Panc1 (cell line): ENCODE measurements around the gene GSTK1. TPM values are rescaled to one million over a fixed set of nuclear protein-coding genes. Genes with fewer than 3 reads are reported as not detected.

ENCODE experiments used
- ATAC-seq: fragments of 200-7000 bp; cut with Tn5 transposase; 2 replicates; pipeline ENCODE4 v1.9.1; 2020; ENCODE audit warnings: mild to moderate bottlenecking, moderate library complexity
- BruUV-seq: library from RNA; stranded (reverse); fragments of 400-500 nt; replicated peaks from 2 replicates; lab custom pipeline; 2021; lab: Mats Ljungman, UMichigan
- CTCF ChIA-PET: fragments of 300-600 bp; sonication (Branson Sonifier 250); formaldehyde crosslinking; loops from one replicate; lab custom pipeline; 2022; ENCODE audit warnings: antibody characterized with exemption; lab: Charles Lee
- POLR2A ChIA-PET: fragments of 300-600 bp; sonication (Branson Sonifier 250); formaldehyde crosslinking; loops from one replicate; lab custom pipeline; 2022; ENCODE audit warnings: antibody characterized with exemption; lab: Charles Lee
- DNase-seq: peaks from one replicate; pipeline ENCODE4 v3.0.0-alpha.2; 2010; ENCODE audit warnings: low read depth, low spot score
- H3K27ac ChIP-seq: 2 replicates; pipeline ENCODE4 v1.5.1; 2011; ENCODE audit warnings: mild to moderate bottlenecking, low read length, inconsistent platforms
- H3K27me3 ChIP-seq: fragments of 200-500 bp; sonication (Bioruptor generic); 2 replicates; pipeline ENCODE4 v1.6.0; 2014; ENCODE audit warnings: low read length, inconsistent platforms; ENCODE audit not compliant: control insufficient read depth, insufficient read depth
- H3K36me3 ChIP-seq: fragments of 200-500 bp; sonication (Bioruptor generic); 2 replicates; pipeline ENCODE4 v1.5.1; 2014; ENCODE audit warnings: inconsistent platforms, mild to moderate bottlenecking, low read length, moderate library complexity; ENCODE audit not compliant: control insufficient read depth, insufficient read depth
- H3K4me1 ChIP-seq: 2 replicates; pipeline ENCODE4 v1.5.1; 2011; ENCODE audit warnings: inconsistent platforms, mild to moderate bottlenecking, low read length, moderate library complexity; ENCODE audit not compliant: control insufficient read depth, insufficient read depth
- H3K4me3 ChIP-seq, 2 experiments: 2 replicates each; pipeline ENCODE4 v1.5.1; 2011 to 2012; ENCODE audit warnings: low read depth in 2 of 2, low read length in 2 of 2, mild to moderate bottlenecking in 2 of 2, inconsistent platforms in 1 of 2, moderate library complexity in 1 of 2
- H3K9me3 ChIP-seq: fragments of 200-500 bp; sonication (Bioruptor generic); 2 replicates; pipeline ENCODE4 v1.5.1; 2014; ENCODE audit warnings: low read depth, mild to moderate bottlenecking, inconsistent platforms, low read length, moderate library complexity; ENCODE audit not compliant: control insufficient read depth, insufficient read depth
- POLR2AphosphoS5 ChIP-seq: IDR thresholded peaks from 2 replicates; pipeline ENCODE4 v1.6.1; 2012; ENCODE audit warnings: mild to moderate bottlenecking, low read depth, low read length, moderate library complexity
- SIN3A ChIP-seq: IDR thresholded peaks from 2 replicates; pipeline ENCODE4 v1.6.1; 2012; ENCODE audit warnings: low read depth, mild to moderate bottlenecking, low read length, moderate library complexity, borderline replicate concordance; ENCODE audit not compliant: insufficient read depth
- TCF7L2 ChIP-seq: IDR thresholded peaks from 2 replicates; pipeline ENCODE4 v1.6.1; 2011; ENCODE audit warnings: mild to moderate bottlenecking, low read depth, low read length, inconsistent platforms
- in situ Hi-C: cut with HindIII; loops from 2 replicates; pipeline ENCODE4 v1.10.0; 2016; ENCODE audit warnings: low sequenced_read_pairs, low pct_unique_long_range_greater_than_20kb
- intact Hi-C: fragments of 100-400 bp; cut with micrococcal nuclease; formaldehyde crosslinking; loops from one replicate; pipeline ENCODE4 v1.10.0; 2022; ENCODE audit not compliant: unreplicated experiment
- total RNA-seq: library from RNA; stranded (reverse); gene quantifications from one replicate; pipeline ENCODE4 v1.2.1, GENCODE V29; 2021; ENCODE audit not compliant: unreplicated experiment
- TF ChIP-seq, protein P1 (sequence below), 2 experiments: IDR thresholded peaks; 2 replicates each; pipeline ENCODE4 v1.6.1; 2011 to 2012; ENCODE audit warnings: low read depth in 2 of 2, control low read depth in 1 of 2, low read length in 1 of 2, mild to moderate bottlenecking in 1 of 2, moderate library complexity in 1 of 2; ENCODE audit not compliant: insufficient read depth in 1 of 2
- TF ChIP-seq, protein P2 (sequence below): fragments of 450-650 bp; IDR thresholded peaks from 2 replicates; pipeline ENCODE4 v1.5.1; 2017; ENCODE audit warnings: mild to moderate bottlenecking

The GSTK1 gene
- total RNA-seq, 1 experiment from 2014 or later = 100 TPM

DNA sequence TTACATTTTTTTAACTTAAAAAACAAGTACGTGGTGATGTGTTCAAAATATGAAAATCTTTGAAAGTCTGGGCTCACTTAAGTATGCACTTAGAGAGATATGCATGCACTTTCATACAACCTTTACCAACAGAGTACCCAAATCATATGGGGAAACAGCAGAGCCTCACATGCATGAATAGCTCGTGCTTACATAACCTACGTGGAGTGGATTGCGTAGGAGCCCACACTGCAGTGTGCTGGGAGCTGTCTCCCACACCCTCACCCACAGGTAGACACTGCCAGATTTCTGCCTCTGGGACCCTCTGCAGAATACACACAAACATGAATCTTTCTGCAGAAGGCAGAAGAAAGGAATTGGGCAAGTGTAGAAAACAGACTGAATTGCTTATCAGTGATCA, 53.3 kb downstream of the GSTK1 start:
- Histone ChIP-seq H3K36me3 (no peaks in the 10 kb centered on the region), H3K4me3 (no peak overlapping the region), H3K9me3 (no peaks in the 10 kb centered on the region), H3K27me3 (no peaks in the 10 kb centered on the region), H3K27ac (no peak overlapping the region), H3K4me1 (no peaks in the 10 kb centered on the region)
- intact Hi-C loops (no loop called here), in situ Hi-C loops (no loop called here)
- TF ChIP-seq SIN3A = no peak
- TF ChIP-seq, protein P1, sequence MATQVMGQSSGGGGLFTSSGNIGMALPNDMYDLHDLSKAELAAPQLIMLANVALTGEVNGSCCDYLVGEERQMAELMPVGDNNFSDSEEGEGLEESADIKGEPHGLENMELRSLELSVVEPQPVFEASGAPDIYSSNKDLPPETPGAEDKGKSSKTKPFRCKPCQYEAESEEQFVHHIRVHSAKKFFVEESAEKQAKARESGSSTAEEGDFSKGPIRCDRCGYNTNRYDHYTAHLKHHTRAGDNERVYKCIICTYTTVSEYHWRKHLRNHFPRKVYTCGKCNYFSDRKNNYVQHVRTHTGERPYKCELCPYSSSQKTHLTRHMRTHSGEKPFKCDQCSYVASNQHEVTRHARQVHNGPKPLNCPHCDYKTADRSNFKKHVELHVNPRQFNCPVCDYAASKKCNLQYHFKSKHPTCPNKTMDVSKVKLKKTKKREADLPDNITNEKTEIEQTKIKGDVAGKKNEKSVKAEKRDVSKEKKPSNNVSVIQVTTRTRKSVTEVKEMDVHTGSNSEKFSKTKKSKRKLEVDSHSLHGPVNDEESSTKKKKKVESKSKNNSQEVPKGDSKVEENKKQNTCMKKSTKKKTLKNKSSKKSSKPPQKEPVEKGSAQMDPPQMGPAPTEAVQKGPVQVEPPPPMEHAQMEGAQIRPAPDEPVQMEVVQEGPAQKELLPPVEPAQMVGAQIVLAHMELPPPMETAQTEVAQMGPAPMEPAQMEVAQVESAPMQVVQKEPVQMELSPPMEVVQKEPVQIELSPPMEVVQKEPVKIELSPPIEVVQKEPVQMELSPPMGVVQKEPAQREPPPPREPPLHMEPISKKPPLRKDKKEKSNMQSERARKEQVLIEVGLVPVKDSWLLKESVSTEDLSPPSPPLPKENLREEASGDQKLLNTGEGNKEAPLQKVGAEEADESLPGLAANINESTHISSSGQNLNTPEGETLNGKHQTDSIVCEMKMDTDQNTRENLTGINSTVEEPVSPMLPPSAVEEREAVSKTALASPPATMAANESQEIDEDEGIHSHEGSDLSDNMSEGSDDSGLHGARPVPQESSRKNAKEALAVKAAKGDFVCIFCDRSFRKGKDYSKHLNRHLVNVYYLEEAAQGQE (IDR thresholded peaks at IDR 0.05; ENCODE audit: insufficient read depth in 1 of 2, low read depth in 2 of 2, low read length in 1 of 2) = no peak
- TF ChIP-seq, protein P2, sequence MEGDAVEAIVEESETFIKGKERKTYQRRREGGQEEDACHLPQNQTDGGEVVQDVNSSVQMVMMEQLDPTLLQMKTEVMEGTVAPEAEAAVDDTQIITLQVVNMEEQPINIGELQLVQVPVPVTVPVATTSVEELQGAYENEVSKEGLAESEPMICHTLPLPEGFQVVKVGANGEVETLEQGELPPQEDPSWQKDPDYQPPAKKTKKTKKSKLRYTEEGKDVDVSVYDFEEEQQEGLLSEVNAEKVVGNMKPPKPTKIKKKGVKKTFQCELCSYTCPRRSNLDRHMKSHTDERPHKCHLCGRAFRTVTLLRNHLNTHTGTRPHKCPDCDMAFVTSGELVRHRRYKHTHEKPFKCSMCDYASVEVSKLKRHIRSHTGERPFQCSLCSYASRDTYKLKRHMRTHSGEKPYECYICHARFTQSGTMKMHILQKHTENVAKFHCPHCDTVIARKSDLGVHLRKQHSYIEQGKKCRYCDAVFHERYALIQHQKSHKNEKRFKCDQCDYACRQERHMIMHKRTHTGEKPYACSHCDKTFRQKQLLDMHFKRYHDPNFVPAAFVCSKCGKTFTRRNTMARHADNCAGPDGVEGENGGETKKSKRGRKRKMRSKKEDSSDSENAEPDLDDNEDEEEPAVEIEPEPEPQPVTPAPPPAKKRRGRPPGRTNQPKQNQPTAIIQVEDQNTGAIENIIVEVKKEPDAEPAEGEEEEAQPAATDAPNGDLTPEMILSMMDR = no peak
- TF ChIP-seq POLR2AphosphoS5 = no peak
- TF ChIP-seq TCF7L2 = no peak
- ATAC-seq = no peak
- no peak for DNase-seq
- no TSS peak for BruUV-seq
- POLR2A ChIA-PET = no interaction called here
- CTCF ChIA-PET = no interaction called here

DNA sequence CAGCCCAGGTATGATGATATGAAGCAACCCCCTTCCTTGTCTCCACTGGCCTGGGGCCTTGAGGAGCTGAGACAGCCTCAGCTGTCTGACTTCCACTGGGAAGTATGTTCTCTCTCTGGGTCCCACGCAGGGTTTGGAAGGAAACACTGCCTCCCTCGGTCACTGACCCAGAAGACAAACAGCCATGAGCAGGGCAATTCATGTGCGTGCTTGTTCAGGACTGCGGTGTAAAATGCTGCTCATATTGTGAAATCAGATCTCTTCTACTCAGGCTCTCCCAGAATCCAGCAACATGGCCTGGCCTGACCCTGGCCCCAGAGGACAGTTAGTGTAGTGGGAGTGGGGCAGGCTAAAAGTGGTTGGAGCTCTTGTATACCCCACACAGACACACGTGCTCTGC, 55.4 kb downstream of the GSTK1 start:
- ChIA-PET POLR2A (no interaction called here), CTCF (no interaction called here)
- in situ Hi-C loops = no loop called here
- ATAC-seq (no peak), DNase-seq (no peak)
- Histone ChIP-seq H3K4me1 (no peaks in the 10 kb centered on the region), H3K36me3 (no peaks in the 10 kb centered on the region), H3K27me3 (no peaks in the 10 kb centered on the region), H3K9me3 (no peaks in the 10 kb centered on the region), H3K27ac (no peak overlapping the region), H3K4me3 (no peak overlapping the region)
- intact Hi-C loops = no loop called here
- BruUV-seq = no TSS peak
- TF ChIP-seq SIN3A = no peak
- TF ChIP-seq, protein P2 = no peak
- TF ChIP-seq, protein P1 (IDR thresholded peaks at IDR 0.05; ENCODE audit: insufficient read depth in 1 of 2, low read depth in 2 of 2, low read length in 1 of 2) = no peak
- no peak for TF ChIP-seq TCF7L2
- TF ChIP-seq POLR2AphosphoS5 = no peak

Other genes starting within 250 kb of the GSTK1 start
- gene OR9A2, start 236.3 kb upstream of the GSTK1 start, total RNA-seq = not detected
- gene OR6V1, start 211.1 kb upstream of the GSTK1 start, total RNA-seq = not detected
- gene PIP, start 131.4 kb upstream of the GSTK1 start, total RNA-seq = not detected
- gene TAS2R39, start 80.0 kb upstream of the GSTK1 start, total RNA-seq = not detected
- not detected for gene TAS2R40, start 41.4 kb upstream of the GSTK1 start, total RNA-seq
- gene TMEM139, start 21.5 kb downstream of the GSTK1 start, total RNA-seq = 2.0 TPM
- 47.4 TPM for gene CASP2, start 24.9 kb downstream of the GSTK1 start, total RNA-seq
- gene CLCN1, start 52.7 kb downstream of the GSTK1 start, total RNA-seq = 0.15 TPM
- 1.5 TPM for gene FAM131B, start 99.3 kb downstream of the GSTK1 start, total RNA-seq
- gene ZYX, start 117.9 kb downstream of the GSTK1 start, total RNA-seq = 169 TPM
- gene EPHA1, start 145.4 kb downstream of the GSTK1 start, total RNA-seq = 0.39 TPM
- gene TAS2R60, start 180.0 kb downstream of the GSTK1 start, total RNA-seq = not detected
- not detected for gene TAS2R41, start 214.4 kb downstream of the GSTK1 start, total RNA-seq